Activated naive CD4-positive, alpha-beta T cell (primary cell): ENCODE results near the gene ANKRD33B.

ENCODE experiments used
- DNase-seq, 4 experiments: peaks; one replicate each; lab custom pipeline; 2025; lab: John Stamatoyannopoulos, UW

ANKRD33B gene

GRCh38 chr5:10700516-10700915 is 136.6 kb downstream of the ANKRD33B start:
- no peak for DNase-seq

- DNase-seq = no peak
Measured at GRCh38 chr5:10701567-10702039, 137.7 kb downstream of the ANKRD33B start.

GRCh38 chr5:10702040-10702629 is 138.3 kb downstream of the ANKRD33B start:
- no peak for DNase-seq

- no peak for DNase-seq
Measured at GRCh38 chr5:10702911-10703491, 139.1 kb downstream of the ANKRD33B start.

GRCh38 chr5:10703676-10704075 is 139.8 kb downstream of the ANKRD33B start:
- DNase-seq = no peak

- DNase-seq = no peak
Measured at GRCh38 chr5:10704949-10705621, 141.2 kb downstream of the ANKRD33B start.

GRCh38 chr5:10705747-10706146 is 141.9 kb downstream of the ANKRD33B start:
- no peak for DNase-seq

- DNase-seq = no peak
Measured at GRCh38 chr5:10706326-10706725, 142.5 kb downstream of the ANKRD33B start.
